ENCODE results near the gene ATP5PO.
"Not testable (repeated sequence)": the region's sequence is repeated elsewhere in the genome, so short reads cannot be mapped to it uniquely, and the experiment has no call there.

The ATP5PO gene

GRCh38 chr21:33940164-33940880 is 24.7 kb upstream of the ATP5PO start:
- no peak for DNase-seq

GRCh38 chr21:33939226-33939625 is 23.6 kb upstream of the ATP5PO start:
- no peak for DNase-seq

- no peak for DNase-seq
These were observed 22.8 kb upstream of the ATP5PO start for GRCh38 chr21:33938381-33938780.

GRCh38 chr21:33937931-33938339 is 22.3 kb upstream of the ATP5PO start:
- DNase-seq = no peak

- DNase-seq = no peak
These were observed 21.5 kb upstream of the ATP5PO start for GRCh38 chr21:33937146-33937545.

- DNase-seq = no peak
These were observed 20.9 kb upstream of the ATP5PO start for GRCh38 chr21:33936301-33937038.

GRCh38 chr21:33932731-33933130 is 17.1 kb upstream of the ATP5PO start:
- no peak for DNase-seq

GRCh38 chr21:33931799-33932390 is 16.3 kb upstream of the ATP5PO start:
- no peak for DNase-seq

- not testable (repeated sequence) for DNase-seq
These were observed 15.6 kb upstream of the ATP5PO start for GRCh38 chr21:33931052-33931798.

- DNase-seq = not testable (repeated sequence)
These were observed 10.6 kb upstream of the ATP5PO start for GRCh38 chr21:33926248-33926647.

GRCh38 chr21:33924766-33925100 is 9.1 kb upstream of the ATP5PO start:
- DNase-seq = no peak

- DNase-seq = no peak
These were observed 8.6 kb upstream of the ATP5PO start for GRCh38 chr21:33924079-33924765.

GRCh38 chr21:33917421-33917820 is 1.8 kb upstream of the ATP5PO start:
- DNase-seq = no peak

- DNase-seq = no peak
These were observed 580 bp upstream of the ATP5PO start for GRCh38 chr21:33916200-33916567.

- no peak for DNase-seq
These were observed 1.4 kb downstream of the ATP5PO start for GRCh38 chr21:33914188-33914587.

GRCh38 chr21:33909756-33910155 is 5.8 kb downstream of the ATP5PO start:
- DNase-seq = no peak

- no peak for DNase-seq
These were observed 6.8 kb downstream of the ATP5PO start for GRCh38 chr21:33908760-33909159.

GRCh38 chr21:33904041-33904440 is 11.6 kb downstream of the ATP5PO start:
- DNase-seq = no peak

GRCh38 chr21:33902349-33902748 is 13.3 kb downstream of the ATP5PO start:
- no peak for DNase-seq

- DNase-seq = no peak
These were observed 14.0 kb downstream of the ATP5PO start for GRCh38 chr21:33901412-33902288.

- DNase-seq = no peak
These were observed 16.4 kb downstream of the ATP5PO start for GRCh38 chr21:33899199-33899598.

- DNase-seq = no peak
These were observed 17.0 kb downstream of the ATP5PO start for GRCh38 chr21:33898586-33898985.
